OCI-LY7 (cell line): ENCODE measurements around the gene SERINC5.

ENCODE experiments used
- EZH2phosphoT487 ChIP-seq: fragments of 200-600 bp; sonication (generic); IDR thresholded peaks from 2 replicates; pipeline ENCODE4 v1.6.1; 2018; ENCODE audit warnings: low read depth, borderline replicate concordance, mild to moderate bottlenecking, mixed run types, antibody characterized with exemption, low read length, moderate library complexity, mixed read lengths
- TF ChIP-seq, protein P1 (sequence below): fragments of 200-600 bp; sonication (generic); conservative IDR thresholded peaks from 2 replicates; pipeline ENCODE4 v1.5.1; 2014; ENCODE audit warnings: mild to moderate bottlenecking, antibody characterized with exemption, low read length, moderate library complexity, mixed read lengths

DNA sequence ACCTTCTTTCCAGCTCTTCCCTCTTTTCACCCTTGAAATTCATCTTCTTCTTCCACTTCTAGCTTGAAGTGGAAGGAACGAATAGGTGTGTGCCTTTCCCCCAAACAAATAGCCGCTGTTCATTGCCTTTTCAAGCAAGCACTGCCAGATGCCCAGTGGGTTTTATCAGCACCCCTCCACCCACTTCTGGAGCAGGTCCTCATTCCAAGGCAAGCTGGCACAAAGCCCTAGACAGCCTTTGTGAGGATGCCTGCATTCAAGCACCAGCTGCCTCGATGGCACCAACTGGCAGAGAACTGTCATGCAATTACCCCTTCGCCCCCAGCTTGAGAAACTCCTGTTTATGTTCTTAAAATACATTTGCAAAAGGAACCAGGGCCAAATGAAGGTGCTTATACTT lies 36.5 kb downstream of the SERINC5 start:
- TF ChIP-seq, protein P1, sequence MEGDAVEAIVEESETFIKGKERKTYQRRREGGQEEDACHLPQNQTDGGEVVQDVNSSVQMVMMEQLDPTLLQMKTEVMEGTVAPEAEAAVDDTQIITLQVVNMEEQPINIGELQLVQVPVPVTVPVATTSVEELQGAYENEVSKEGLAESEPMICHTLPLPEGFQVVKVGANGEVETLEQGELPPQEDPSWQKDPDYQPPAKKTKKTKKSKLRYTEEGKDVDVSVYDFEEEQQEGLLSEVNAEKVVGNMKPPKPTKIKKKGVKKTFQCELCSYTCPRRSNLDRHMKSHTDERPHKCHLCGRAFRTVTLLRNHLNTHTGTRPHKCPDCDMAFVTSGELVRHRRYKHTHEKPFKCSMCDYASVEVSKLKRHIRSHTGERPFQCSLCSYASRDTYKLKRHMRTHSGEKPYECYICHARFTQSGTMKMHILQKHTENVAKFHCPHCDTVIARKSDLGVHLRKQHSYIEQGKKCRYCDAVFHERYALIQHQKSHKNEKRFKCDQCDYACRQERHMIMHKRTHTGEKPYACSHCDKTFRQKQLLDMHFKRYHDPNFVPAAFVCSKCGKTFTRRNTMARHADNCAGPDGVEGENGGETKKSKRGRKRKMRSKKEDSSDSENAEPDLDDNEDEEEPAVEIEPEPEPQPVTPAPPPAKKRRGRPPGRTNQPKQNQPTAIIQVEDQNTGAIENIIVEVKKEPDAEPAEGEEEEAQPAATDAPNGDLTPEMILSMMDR: no peak
- no peak for TF ChIP-seq EZH2phosphoT487
